ENCODE data around the gene ZAP70. TPM values are rescaled to one million over a fixed set of nuclear protein-coding genes. Genes with fewer than 3 reads are reported as not detected.

The ZAP70 gene
- total RNA-seq: 1 to 10 TPM in 2 of 4 donors, under 1 TPM in 2; 0.46 to 2.2 (median 1.5) TPM

DNA sequence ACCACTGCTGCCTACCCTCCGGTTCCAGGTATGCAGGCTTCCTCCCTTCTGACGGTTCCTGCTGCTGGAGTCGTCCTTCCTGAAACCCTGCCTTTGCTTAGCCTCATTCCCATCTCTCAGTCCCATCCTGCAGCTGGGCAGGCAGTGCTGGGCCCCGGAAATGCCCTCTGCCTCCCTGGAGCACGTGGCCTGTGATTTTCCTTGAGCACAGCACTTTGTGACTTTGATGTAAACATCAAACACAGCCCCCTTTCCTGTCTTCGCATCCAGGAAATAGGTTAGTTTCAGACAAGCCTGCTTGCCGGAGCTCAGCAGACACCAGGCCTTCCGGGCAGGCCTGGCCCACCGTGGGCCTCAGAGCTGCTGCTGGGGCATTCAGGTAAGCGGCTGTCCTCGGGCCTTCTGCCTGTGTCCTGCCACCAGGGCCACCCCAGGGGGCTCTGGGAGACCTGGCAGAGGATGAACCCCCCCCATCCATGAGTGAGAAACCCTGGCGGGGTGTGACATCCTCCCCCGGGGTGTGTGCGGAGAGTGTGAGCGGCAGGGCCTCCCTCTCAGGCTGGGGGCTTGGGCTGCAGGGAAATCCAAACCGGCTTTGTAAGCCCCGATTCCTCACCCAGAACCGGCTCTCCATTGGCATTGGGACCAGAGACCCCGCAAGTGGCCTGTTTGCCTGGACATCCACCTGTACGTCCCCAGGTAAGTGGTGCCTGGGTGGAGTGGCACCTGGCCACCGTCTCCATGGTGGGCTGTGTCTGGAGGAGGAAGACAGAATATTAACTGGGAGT lies at the start of gene ZAP70:
TSS of gene ZAP70 (plus strand) at position 281 of the 788 bp plus-strand sequence. CDS start 10,461 bp downstream, outside the sequence.
- Histone ChIP-seq H3K27me3 (peaks cover 11% of the 10 kb centered on the region), H3K4me1 (no peaks in the 10 kb centered on the region), H3K27ac (no peak within 1 kb of the TSS), H3K4me3 (peak within 1 kb of the TSS in 1 of 2 donors; percentile 6), H3K9me3 (no peaks in the 10 kb centered on the region), H3K36me3 (no peaks in the 10 kb centered on the region)
- ATAC-seq: no peak
- WGBS, 2 donors (ENCODE audit: low coverage in 1 of 2): 70% methylated on average over 2 to 10 of the region's 21 CpGs
- no peak for TF ChIP-seq EP300 (IDR thresholded peaks at IDR 0.05)
- TF ChIP-seq POLR2A (IDR thresholded peaks at IDR 0.05): no peak
- no peak for TF ChIP-seq POLR2AphosphoS5 (IDR thresholded peaks at IDR 0.05)
- no peak for TF ChIP-seq CTCF (IDR thresholded peaks at IDR 0.05)

GRCh38 chr2:97663626-97663961 lies 49.8 kb upstream of the ZAP70 start:
- no peaks in the 10 kb centered on the region for H3K27me3 ChIP-seq
- no peaks in the 10 kb centered on the region for H3K9me3 ChIP-seq
- TF ChIP-seq POLR2A (IDR thresholded peaks at IDR 0.05) (peak in 1 of 2 donors; percentile 38), EP300 (IDR thresholded peaks at IDR 0.05) (no peak)
- ATAC-seq: no peak
- no CpG with 5 or more reads among the region's 46 CpGs for WGBS, 2 donors (ENCODE audit: low coverage in 1 of 2)
- peak overlapping the region; percentile 75 to 99 (median 98) for H3K27ac ChIP-seq
- peaks cover 0 to 40% (median 26%) of the 10 kb centered on the region in 3 donors for H3K4me1 ChIP-seq
- peak overlapping the region; percentile 71 to 91 for H3K4me3 ChIP-seq
- peaks cover 0 to 22% of the 10 kb centered on the region in 2 donors for H3K36me3 ChIP-seq

- Histone ChIP-seq H3K36me3 (peaks cover 0 to 17% of the 10 kb centered on the region in 2 donors), H3K4me3 (peak within 1 kb of the TSS; percentile 71 to 91), H3K4me1 (peaks cover 0 to 40% (median 26%) of the 10 kb centered on the region in 3 donors), H3K27me3 (no peaks in the 10 kb centered on the region), H3K27ac (peak within 1 kb of the TSS; percentile 75 to 99 (median 98)), H3K9me3 (no peaks in the 10 kb centered on the region)
- peak; percentile 96 for ATAC-seq
- WGBS, 2 donors (ENCODE audit: low coverage in 1 of 2): 0% methylated on average over 4 to 14 of the region's 60 CpGs
- TF ChIP-seq CTCF (IDR thresholded peaks at IDR 0.05): peak in 3 of 4 experiments; percentile 68 to 72 (median 68)
- TF ChIP-seq EP300 (IDR thresholded peaks at IDR 0.05): no peak
- peak; percentile 29 to 39 for TF ChIP-seq POLR2A (IDR thresholded peaks at IDR 0.05)
- TF ChIP-seq POLR2AphosphoS5 (IDR thresholded peaks at IDR 0.05): peak; percentile 77
Measured at GRCh38 chr2:97663962-97664635, 49.3 kb upstream of the ZAP70 start, which contains the start of gene ACTR1B. Gene ACTR1B, minus strand, starts transcription at chr2:97664044. Its CDS starts 154 bp downstream, at chr2:97663890.

DNA sequence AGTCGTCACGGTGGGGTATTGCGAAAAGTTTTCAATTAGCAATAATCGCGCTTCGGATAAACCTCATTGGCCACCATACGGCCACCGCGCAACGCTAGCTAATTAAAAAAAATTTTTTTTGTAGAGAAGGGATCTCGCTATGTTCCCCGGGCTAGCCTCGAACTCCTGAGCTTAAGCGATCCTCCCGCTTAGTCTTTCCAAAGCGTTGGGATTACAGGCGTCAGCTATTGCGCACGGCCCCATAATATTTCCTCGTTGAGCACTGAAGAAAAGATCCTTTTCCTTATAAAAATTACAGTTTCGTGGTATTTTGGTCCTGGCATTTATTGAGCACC lies 48.8 kb upstream of the ZAP70 start:
- Histone ChIP-seq H3K27ac (peak overlapping the region; percentile 59 to 99 (median 98)), H3K4me1 (peaks cover 0 to 40% (median 26%) of the 10 kb centered on the region in 3 donors), H3K4me3 (peak overlapping the region; percentile 37 to 91), H3K9me3 (no peaks in the 10 kb centered on the region), H3K27me3 (no peaks in the 10 kb centered on the region), H3K36me3 (peaks cover 0 to 12% of the 10 kb centered on the region in 2 donors)
- WGBS, 2 donors (ENCODE audit: low coverage in 1 of 2): 7% methylated on average over 18 of the region's 21 CpGs
- no peak for ATAC-seq
- TF ChIP-seq CTCF (IDR thresholded peaks at IDR 0.05) (peak in 1 of 4 experiments; percentile 3), POLR2A (IDR thresholded peaks at IDR 0.05) (no peak)

GRCh38 chr2:97669448-97669847 lies 43.9 kb upstream of the ZAP70 start, which contains the start of gene C2orf92:
Gene C2orf92, plus strand, starts transcription at chr2:97669713. Its CDS starts 76 bp downstream, at chr2:97669789.
- TF ChIP-seq EP300 (IDR thresholded peaks at IDR 0.05) (no peak), POLR2AphosphoS5 (IDR thresholded peaks at IDR 0.05) (no peak), CTCF (IDR thresholded peaks at IDR 0.05) (no peak), POLR2A (IDR thresholded peaks at IDR 0.05) (no peak)
- no peaks in the 10 kb centered on the region for H3K27me3 ChIP-seq
- WGBS, 2 donors (ENCODE audit: low coverage in 1 of 2): 100% methylated on average over 1 of the region's 6 CpGs; no CpG with 5 or more reads in 1 of the 2 donors

More at GRCh38 chr2:97669448-97669847, 43.9 kb upstream of the ZAP70 start, which contains the start of gene C2orf92:
- ATAC-seq: no peak
- Histone ChIP-seq H3K9me3 (no peaks in the 10 kb centered on the region), H3K4me3 (no peak within 1 kb of the TSS), H3K36me3 (no peaks in the 10 kb centered on the region), H3K27ac (no peak within 1 kb of the TSS), H3K4me1 (peaks cover 0 to 6% (median 4%) of the 10 kb centered on the region in 3 donors)

All from gastroesophageal sphincter (tissue), 4 donors.